Subcutaneous abdominal adipose tissue (tissue), 5 donors: Measurements from ENCODE around the gene FGGY.

Experiments
- H3K27ac ChIP-seq: one replicate; pipeline ENCODE4 v1.7.0; 2013; ENCODE audit warnings: low read depth, mild to moderate bottlenecking, inconsistent platforms, low read length, moderate library complexity
- H3K27me3 ChIP-seq, 5 donors: one replicate each; pipeline ENCODE4 v1.7.0; 2013; ENCODE audit warnings: low read length in 5 of 5, inconsistent platforms in 1 of 5; ENCODE audit not compliant: control insufficient read depth in 5 of 5, insufficient read depth in 4 of 5
- H3K36me3 ChIP-seq, 5 donors: one replicate each; pipeline ENCODE4 v1.7.0; 2013; ENCODE audit warnings: low read length in 5 of 5; ENCODE audit not compliant: control insufficient read depth in 5 of 5, insufficient read depth in 5 of 5
- H3K4me1 ChIP-seq, 5 donors: one replicate each; pipeline ENCODE4 v1.7.0; 2013; ENCODE audit warnings: low read length in 5 of 5, mild to moderate bottlenecking in 3 of 5, moderate library complexity in 1 of 5; ENCODE audit not compliant: control insufficient read depth in 5 of 5, insufficient read depth in 5 of 5
- H3K4me3 ChIP-seq, 5 donors: one replicate each; pipeline ENCODE4 v1.7.0; 2013; ENCODE audit warnings: low read length in 5 of 5, low read depth in 1 of 5
- H3K9ac ChIP-seq, 5 donors: one replicate each; pipeline ENCODE4 v1.7.0; 2013; ENCODE audit warnings: low read length in 5 of 5, mild to moderate bottlenecking in 4 of 5, moderate library complexity in 3 of 5
- H3K9me3 ChIP-seq, 5 donors: one replicate each; pipeline ENCODE4 v1.7.0; 2013; ENCODE audit warnings: low read length in 5 of 5; ENCODE audit not compliant: control insufficient read depth in 5 of 5
- donor health status: healthy.
- donor health status: healthy.
- donor health status: healthy.
- donor health status: healthy.
- donor health status: healthy.

Gene FGGY

GRCh38 chr1:59406437-59407164, 109.7 kb downstream of the FGGY start:
- Histone ChIP-seq H3K4me1 (no peaks in the 10 kb centered on the region), H3K9ac (no peak overlapping the region), H3K36me3 (no peaks in the 10 kb centered on the region), H3K27ac (no peak overlapping the region), H3K9me3 (peaks cover 0 to 3% (median 0%) of the 10 kb centered on the region in 5 donors), H3K27me3 (no peaks in the 10 kb centered on the region), H3K4me3 (no peak overlapping the region)

- Histone ChIP-seq H3K9ac (no peak overlapping the region), H3K27me3 (no peaks in the 10 kb centered on the region), H3K36me3 (no peaks in the 10 kb centered on the region), H3K4me3 (no peak overlapping the region), H3K4me1 (peaks cover 0 to 9% (median 5%) of the 10 kb centered on the region in 5 donors), H3K9me3 (peaks cover 0 to 3% (median 0%) of the 10 kb centered on the region in 5 donors), H3K27ac (no peak overlapping the region)
These were observed 111.8 kb downstream of the FGGY start for GRCh38 chr1:59408608-59409240.

- no peak overlapping the region for H3K9ac ChIP-seq
- H3K4me1 ChIP-seq, result peaks cover 0 to 9% (median 5%) of the 10 kb centered on the region in 5 donors
These were observed 112.7 kb downstream of the FGGY start for GRCh38 chr1:59409549-59409948.

GRCh38 chr1:59409986-59410385, 113.1 kb downstream of the FGGY start:
- H3K4me3 ChIP-seq, result no peak overlapping the region
- H3K4me1 ChIP-seq, result peaks cover 0 to 9% (median 5%) of the 10 kb centered on the region in 5 donors
- no peaks in the 10 kb centered on the region for H3K36me3 ChIP-seq
- no peak overlapping the region for H3K27ac ChIP-seq
- H3K9me3 ChIP-seq, result peaks cover 0 to 3% (median 0%) of the 10 kb centered on the region in 5 donors
- H3K27me3 ChIP-seq, result no peaks in the 10 kb centered on the region
- no peak overlapping the region for H3K9ac ChIP-seq

More at GRCh38 chr1:59409549-59409948, 112.7 kb downstream of the FGGY start:
- Histone ChIP-seq H3K9me3 (peaks cover 0 to 3% (median 0%) of the 10 kb centered on the region in 5 donors), H3K36me3 (no peaks in the 10 kb centered on the region), H3K4me3 (no peak overlapping the region), H3K27me3 (no peaks in the 10 kb centered on the region), H3K27ac (no peak overlapping the region)

- Histone ChIP-seq H3K27me3 (no peaks in the 10 kb centered on the region), H3K27ac (no peak overlapping the region), H3K4me3 (no peak overlapping the region), H3K9me3 (peaks cover 0 to 3% (median 0%) of the 10 kb centered on the region in 5 donors), H3K36me3 (no peaks in the 10 kb centered on the region), H3K4me1 (peaks cover 0 to 9% (median 5%) of the 10 kb centered on the region in 5 donors), H3K9ac (no peak overlapping the region)
These were observed 113.6 kb downstream of the FGGY start for GRCh38 chr1:59410457-59410856.

GRCh38 chr1:59411147-59411546, 114.3 kb downstream of the FGGY start:
- Histone ChIP-seq H3K9me3 (peaks cover 0 to 3% (median 0%) of the 10 kb centered on the region in 5 donors), H3K36me3 (no peaks in the 10 kb centered on the region), H3K9ac (no peak overlapping the region), H3K27me3 (no peaks in the 10 kb centered on the region), H3K27ac (no peak overlapping the region), H3K4me3 (no peak overlapping the region), H3K4me1 (peaks cover 0 to 9% (median 5%) of the 10 kb centered on the region in 5 donors)

- Histone ChIP-seq H3K9ac (no peak overlapping the region), H3K27me3 (no peaks in the 10 kb centered on the region), H3K27ac (no peak overlapping the region), H3K4me3 (no peak overlapping the region), H3K4me1 (peaks cover 0 to 11% (median 5%) of the 10 kb centered on the region in 5 donors), H3K36me3 (no peaks in the 10 kb centered on the region), H3K9me3 (no peaks in the 10 kb centered on the region)
These were observed 115.9 kb downstream of the FGGY start for GRCh38 chr1:59412718-59413326.

- Histone ChIP-seq H3K4me1 (peaks cover 0 to 16% (median 10%) of the 10 kb centered on the region in 5 donors), H3K27me3 (no peaks in the 10 kb centered on the region), H3K27ac (no peak overlapping the region), H3K9ac (no peak overlapping the region), H3K9me3 (no peaks in the 10 kb centered on the region), H3K4me3 (no peak overlapping the region), H3K36me3 (no peaks in the 10 kb centered on the region)
These were observed 116.4 kb downstream of the FGGY start for GRCh38 chr1:59413327-59413720.

- H3K27me3 ChIP-seq, result no peaks in the 10 kb centered on the region
- no peak overlapping the region for H3K9ac ChIP-seq
- H3K4me3 ChIP-seq, result no peak overlapping the region
- H3K36me3 ChIP-seq, result no peaks in the 10 kb centered on the region
- no peak overlapping the region for H3K27ac ChIP-seq
- peaks cover 0 to 26% (median 21%) of the 10 kb centered on the region in 5 donors for H3K4me1 ChIP-seq
- no peaks in the 10 kb centered on the region for H3K9me3 ChIP-seq
These were observed 117.7 kb downstream of the FGGY start for GRCh38 chr1:59414406-59415133.
